ENCODE measurements around the gene PIK3CB. TPM values are rescaled to one million over a fixed set of nuclear protein-coding genes. Genes with fewer than 3 reads are reported as not detected.
A peak's percentile ranks its signal among the peaks of the same experiment; 100 is the strongest.
"Not testable (repeated sequence)": the region's sequence is repeated elsewhere in the genome, so short reads cannot be mapped to it uniquely, and the experiment has no call there.

PIK3CB gene
- total RNA-seq, 1 donor from 2014 or later, result 16.7 TPM

DNA sequence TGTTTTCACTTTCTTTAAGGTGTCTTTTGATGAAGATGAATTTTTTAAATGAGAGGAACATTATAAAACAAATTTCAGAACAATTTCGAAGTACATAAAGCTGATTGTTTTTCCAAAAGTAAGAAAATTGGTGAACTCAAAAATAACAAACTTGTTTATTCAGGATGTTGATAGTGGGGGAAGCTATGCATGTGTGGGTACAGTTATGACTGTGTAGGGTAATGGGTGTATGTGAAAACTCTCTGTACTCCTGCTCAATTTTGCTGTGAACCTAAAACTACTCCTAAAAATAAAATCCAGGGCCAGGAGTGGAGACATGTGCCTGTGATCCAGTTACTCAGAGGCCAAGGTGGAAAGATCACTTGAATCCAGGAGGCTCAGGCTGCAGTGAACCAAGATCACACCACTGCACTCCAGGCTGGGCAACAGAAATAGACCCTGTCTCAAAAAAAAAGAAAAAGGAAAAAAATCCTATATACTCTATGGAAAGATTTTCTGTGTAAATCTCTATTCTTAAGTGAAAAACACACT, 37.2 kb downstream of the PIK3CB start:
- Mint-ChIP-seq H3K4me1 (ENCODE audit: unreplicated experiment) (peaks cover 6% of the 10 kb centered on the region), H3K27me3 (ENCODE audit: unreplicated experiment) (no peaks in the 10 kb centered on the region), H3K36me3 (ENCODE audit: unreplicated experiment) (peaks cover 8% of the 10 kb centered on the region), H3K4me3 (ENCODE audit: unreplicated experiment) (no peak overlapping the region), H3K9me3 (ENCODE audit: unreplicated experiment) (no peaks in the 10 kb centered on the region), H3K27ac (ENCODE audit: unreplicated experiment) (no peak overlapping the region)
- DNase-seq (ENCODE audit: extremely low spot score, unreplicated experiment), result no peak
- TF ChIP-seq, protein P1, sequence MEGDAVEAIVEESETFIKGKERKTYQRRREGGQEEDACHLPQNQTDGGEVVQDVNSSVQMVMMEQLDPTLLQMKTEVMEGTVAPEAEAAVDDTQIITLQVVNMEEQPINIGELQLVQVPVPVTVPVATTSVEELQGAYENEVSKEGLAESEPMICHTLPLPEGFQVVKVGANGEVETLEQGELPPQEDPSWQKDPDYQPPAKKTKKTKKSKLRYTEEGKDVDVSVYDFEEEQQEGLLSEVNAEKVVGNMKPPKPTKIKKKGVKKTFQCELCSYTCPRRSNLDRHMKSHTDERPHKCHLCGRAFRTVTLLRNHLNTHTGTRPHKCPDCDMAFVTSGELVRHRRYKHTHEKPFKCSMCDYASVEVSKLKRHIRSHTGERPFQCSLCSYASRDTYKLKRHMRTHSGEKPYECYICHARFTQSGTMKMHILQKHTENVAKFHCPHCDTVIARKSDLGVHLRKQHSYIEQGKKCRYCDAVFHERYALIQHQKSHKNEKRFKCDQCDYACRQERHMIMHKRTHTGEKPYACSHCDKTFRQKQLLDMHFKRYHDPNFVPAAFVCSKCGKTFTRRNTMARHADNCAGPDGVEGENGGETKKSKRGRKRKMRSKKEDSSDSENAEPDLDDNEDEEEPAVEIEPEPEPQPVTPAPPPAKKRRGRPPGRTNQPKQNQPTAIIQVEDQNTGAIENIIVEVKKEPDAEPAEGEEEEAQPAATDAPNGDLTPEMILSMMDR (IDR thresholded peaks at IDR 0.05), result no peak

DNA sequence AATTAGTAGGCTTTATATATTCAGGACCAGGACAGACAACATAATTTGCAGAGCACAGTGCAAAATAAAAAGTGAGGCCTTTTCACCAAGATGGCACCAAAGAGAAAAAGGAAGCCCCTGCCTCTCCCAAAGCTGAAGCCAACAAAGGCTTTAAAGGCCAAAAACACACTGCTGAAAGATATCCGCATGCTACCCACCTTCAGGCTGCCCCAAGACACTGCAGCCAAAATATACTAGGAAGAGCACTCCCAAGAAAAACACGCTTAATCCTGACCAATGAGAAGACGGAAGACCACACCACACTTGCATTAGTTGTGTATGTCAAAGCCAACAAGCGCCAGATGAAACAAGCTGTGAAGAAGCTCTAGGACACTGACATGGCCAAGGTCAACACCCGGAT, 38.0 kb downstream of the PIK3CB start:
- no peak for DNase-seq (ENCODE audit: extremely low spot score, unreplicated experiment)
- Mint-ChIP-seq H3K9me3 (ENCODE audit: unreplicated experiment) (no peaks in the 10 kb centered on the region), H3K36me3 (ENCODE audit: unreplicated experiment) (peaks cover 10% of the 10 kb centered on the region), H3K4me1 (ENCODE audit: unreplicated experiment) (peaks cover 6% of the 10 kb centered on the region), H3K27ac (ENCODE audit: unreplicated experiment) (no peak overlapping the region), H3K4me3 (ENCODE audit: unreplicated experiment) (no peak overlapping the region), H3K27me3 (ENCODE audit: unreplicated experiment) (no peaks in the 10 kb centered on the region)
- TF ChIP-seq, protein P1 (IDR thresholded peaks at IDR 0.05), result no peak

DNA sequence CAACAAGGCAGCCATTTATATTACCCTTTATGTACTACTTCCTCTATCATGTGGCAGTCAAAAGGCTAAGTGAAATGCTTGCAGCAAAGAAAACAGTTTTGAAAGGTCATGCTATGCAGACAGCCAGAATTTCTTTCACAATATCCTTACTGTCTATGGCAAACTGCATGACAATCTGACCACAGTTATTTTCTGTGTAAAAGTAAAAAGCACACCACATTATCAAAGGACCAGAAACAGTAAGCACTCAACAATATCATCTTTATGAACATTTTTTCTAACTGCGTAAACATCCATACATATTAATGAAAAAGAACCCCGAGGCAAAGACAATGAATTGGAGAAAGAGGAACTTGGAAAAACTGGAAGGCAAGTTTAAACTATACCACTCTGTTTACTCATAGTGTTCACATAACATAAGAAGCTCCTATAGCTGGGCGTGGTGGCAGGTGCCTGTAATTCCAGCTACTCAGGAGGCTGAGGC, 47.9 kb downstream of the PIK3CB start:
- Mint-ChIP-seq H3K9me3 (ENCODE audit: unreplicated experiment) (no peaks in the 10 kb centered on the region), H3K27ac (ENCODE audit: unreplicated experiment) (peak overlapping the region; percentile 79), H3K36me3 (ENCODE audit: unreplicated experiment) (peaks cover 11% of the 10 kb centered on the region), H3K4me3 (ENCODE audit: unreplicated experiment) (no peak overlapping the region), H3K27me3 (ENCODE audit: unreplicated experiment) (no peaks in the 10 kb centered on the region), H3K4me1 (ENCODE audit: unreplicated experiment) (peaks cover 10% of the 10 kb centered on the region)
- no peak for DNase-seq (ENCODE audit: extremely low spot score, unreplicated experiment)
- TF ChIP-seq, protein P1 (IDR thresholded peaks at IDR 0.05), result no peak

DNA sequence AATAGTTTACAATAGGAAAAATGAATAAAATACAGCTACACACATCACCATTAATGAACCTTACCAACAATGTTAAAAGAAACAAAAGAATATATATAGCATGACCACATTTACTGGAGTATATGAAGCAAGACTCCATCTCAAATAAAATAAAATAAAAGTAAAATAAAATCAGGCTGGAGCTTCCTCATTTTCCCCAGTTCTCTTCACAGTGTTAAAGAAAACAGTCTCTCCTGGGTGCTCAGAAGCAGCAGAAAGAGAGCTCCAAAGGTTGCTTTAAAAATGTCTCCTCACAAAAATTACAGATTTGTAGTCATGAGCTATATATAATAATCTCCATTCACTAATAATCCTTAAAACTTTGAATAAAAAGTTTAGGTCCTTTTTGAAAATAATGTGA, 48.8 kb downstream of the PIK3CB start:
- Mint-ChIP-seq H3K4me3 (ENCODE audit: unreplicated experiment) (no peak overlapping the region), H3K27ac (ENCODE audit: unreplicated experiment) (no peak overlapping the region), H3K27me3 (ENCODE audit: unreplicated experiment) (no peaks in the 10 kb centered on the region), H3K9me3 (ENCODE audit: unreplicated experiment) (no peaks in the 10 kb centered on the region), H3K4me1 (ENCODE audit: unreplicated experiment) (peaks cover 10% of the 10 kb centered on the region), H3K36me3 (ENCODE audit: unreplicated experiment) (peaks cover 6% of the 10 kb centered on the region)
- TF ChIP-seq, protein P1 (IDR thresholded peaks at IDR 0.05), result no peak
- no peak for DNase-seq (ENCODE audit: extremely low spot score, unreplicated experiment)

DNA sequence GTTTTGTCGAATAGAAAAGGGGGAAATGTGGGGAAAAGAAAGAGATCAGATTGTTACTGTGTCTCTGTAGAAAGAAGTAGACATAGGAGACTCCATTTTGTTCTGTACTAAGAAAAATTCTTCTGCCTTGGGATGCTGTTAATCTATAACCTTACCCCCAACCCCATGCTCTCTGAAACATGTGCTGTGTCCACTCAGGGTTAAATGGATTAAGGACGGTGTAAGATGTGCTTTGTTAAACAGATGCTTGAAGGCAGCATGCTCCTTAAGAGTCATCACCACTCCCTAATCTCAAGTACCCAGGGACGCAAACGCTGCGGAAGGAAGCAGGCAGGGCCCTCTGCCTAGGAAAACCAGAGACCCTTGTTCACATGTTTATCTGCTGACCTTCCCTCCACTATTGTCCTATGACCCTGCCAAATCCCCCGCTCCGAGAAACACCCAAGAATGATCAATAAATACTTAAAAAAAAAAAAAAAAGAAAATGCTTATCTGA, 49.3 kb downstream of the PIK3CB start:
- H3K27ac Mint-ChIP-seq (ENCODE audit: unreplicated experiment); H3K27me3 Mint-ChIP-seq (ENCODE audit: unreplicated experiment); DNase-seq (ENCODE audit: extremely low spot score, unreplicated experiment); H3K4me1 Mint-ChIP-seq (ENCODE audit: unreplicated experiment); H3K4me3 Mint-ChIP-seq (ENCODE audit: unreplicated experiment); H3K9me3 Mint-ChIP-seq (ENCODE audit: unreplicated experiment); H3K36me3 Mint-ChIP-seq (ENCODE audit: unreplicated experiment): not testable (repeated sequence)
